VCaP (cell line): ENCODE results near the gene ABHD2.
"Not testable (repeated sequence)": the region's sequence is repeated elsewhere in the genome, so short reads cannot be mapped to it uniquely, and the experiment has no call there.

Experiments used
- H3K27ac ChIP-seq: fragments of 450-650 bp; 2 replicates; pipeline ENCODE4 v1.5.1; 2017
- CTCF ChIP-seq: fragments of 450-650 bp; conservative IDR thresholded peaks from 2 replicates; pipeline ENCODE4 v1.5.1; 2017; ENCODE audit warnings: mild to moderate bottlenecking, moderate library complexity

ABHD2 gene

GRCh38 chr15:89087830-89088604, at the start of gene ABHD2:
ABHD2 (plus strand) TSS chr15:89088456; CDS start chr15:89116328, 27,872 bp downstream.
- no peak for TF ChIP-seq CTCF
- H3K27ac ChIP-seq, result peak within 1 kb of the TSS; percentile 92

- no peak for TF ChIP-seq CTCF
- H3K27ac ChIP-seq, result no peak overlapping the region
These were observed 49.1 kb upstream of the ABHD2 start for GRCh38 chr15:89039142-89039541.

GRCh38 chr15:89041507-89041906, 46.7 kb upstream of the ABHD2 start:
- TF ChIP-seq CTCF, result no peak

GRCh38 chr15:89042387-89042786, 45.9 kb upstream of the ABHD2 start:
- TF ChIP-seq CTCF, result no peak
- no peak overlapping the region for H3K27ac ChIP-seq

More at GRCh38 chr15:89041507-89041906, 46.7 kb upstream of the ABHD2 start:
- no peak overlapping the region for H3K27ac ChIP-seq

- TF ChIP-seq CTCF, result no peak
- no peak overlapping the region for H3K27ac ChIP-seq
These were observed 44.9 kb upstream of the ABHD2 start for GRCh38 chr15:89043031-89044002.

GRCh38 chr15:89049016-89049666, 39.1 kb upstream of the ABHD2 start:
- H3K27ac ChIP-seq, result not testable (repeated sequence)

- TF ChIP-seq CTCF, result no peak
- no peak overlapping the region for H3K27ac ChIP-seq
These were observed 36.4 kb upstream of the ABHD2 start for GRCh38 chr15:89051875-89052274.
